KOPT-K1 (cell line): ENCODE measurements around the gene GAST.
A peak's percentile ranks its signal among the peaks of the same experiment; 100 is the strongest.
"Not testable (repeated sequence)": the region's sequence is repeated elsewhere in the genome, so short reads cannot be mapped to it uniquely, and the experiment has no call there.

Source experiments
- H3K27ac ChIP-seq: fragments of 200-600 bp; sonication (generic); 2 replicates; pipeline ENCODE4 v1.5.1; 2016; ENCODE audit warnings: antibody characterized with exemption, mild to moderate bottlenecking, low read depth, low read length; ENCODE audit not compliant: poor library complexity, severe bottlenecking
- H3K36me3 ChIP-seq: fragments of 200-600 bp; sonication (generic); 2 replicates; pipeline ENCODE4 v1.5.1; 2017; ENCODE audit warnings: antibody characterized with exemption, mild to moderate bottlenecking, low read length, moderate library complexity; ENCODE audit not compliant: insufficient read depth
- H3K9me3 ChIP-seq: fragments of 200-600 bp; sonication (generic); 2 replicates; pipeline ENCODE4 v1.5.1; 2017; ENCODE audit warnings: antibody characterized with exemption, low read length, mild to moderate bottlenecking; ENCODE audit not compliant: insufficient read depth, poor library complexity, severe bottlenecking

GAST gene

GRCh38 chr17:41691031-41691777, 20.9 kb upstream of the GAST start:
- H3K9me3 ChIP-seq: no peaks in the 10 kb centered on the region
- H3K27ac ChIP-seq: no peak overlapping the region
- H3K36me3 ChIP-seq: peaks cover 61% of the 10 kb centered on the region

GRCh38 chr17:41692722-41693521, 19.2 kb upstream of the GAST start:
- peaks cover 61% of the 10 kb centered on the region for H3K36me3 ChIP-seq
- H3K27ac ChIP-seq: no peak overlapping the region
- H3K9me3 ChIP-seq: no peaks in the 10 kb centered on the region

GRCh38 chr17:41695134-41695661, 16.9 kb upstream of the GAST start:
- Histone ChIP-seq H3K36me3 (peaks cover 52% of the 10 kb centered on the region), H3K27ac (no peak overlapping the region)

GRCh38 chr17:41695954-41696757, 16.0 kb upstream of the GAST start:
- Histone ChIP-seq H3K27ac (no peak overlapping the region), H3K9me3 (no peaks in the 10 kb centered on the region), H3K36me3 (peaks cover 42% of the 10 kb centered on the region)

More at GRCh38 chr17:41695134-41695661, 16.9 kb upstream of the GAST start:
- H3K9me3 ChIP-seq: no peaks in the 10 kb centered on the region

GRCh38 chr17:41697122-41697962, 14.8 kb upstream of the GAST start:
- Histone ChIP-seq H3K27ac (no peak overlapping the region), H3K36me3 (peaks cover 30% of the 10 kb centered on the region), H3K9me3 (no peaks in the 10 kb centered on the region)

- not testable (repeated sequence) for H3K36me3 ChIP-seq, H3K27ac ChIP-seq, H3K9me3 ChIP-seq
Observed at GRCh38 chr17:41700843-41701242, 11.3 kb upstream of the GAST start.

- H3K9me3 ChIP-seq: no peaks in the 10 kb centered on the region
- H3K36me3 ChIP-seq: no peaks in the 10 kb centered on the region
- no peak overlapping the region for H3K27ac ChIP-seq
Observed at GRCh38 chr17:41702712-41703111, 9.4 kb upstream of the GAST start.

- Histone ChIP-seq H3K36me3 (no peaks in the 10 kb centered on the region), H3K9me3 (no peaks in the 10 kb centered on the region), H3K27ac (no peak overlapping the region)
Observed at GRCh38 chr17:41705271-41705991, 6.7 kb upstream of the GAST start.

- H3K9me3 ChIP-seq: no peaks in the 10 kb centered on the region
- no peaks in the 10 kb centered on the region for H3K36me3 ChIP-seq
- H3K27ac ChIP-seq: no peak overlapping the region
Observed at GRCh38 chr17:41707803-41708669, 4.1 kb upstream of the GAST start.

- no peak overlapping the region for H3K27ac ChIP-seq
- no peaks in the 10 kb centered on the region for H3K36me3 ChIP-seq
Observed at GRCh38 chr17:41710472-41711090, 1.6 kb upstream of the GAST start.

GRCh38 chr17:41717408-41718286, 5.5 kb downstream of the GAST start:
- H3K9me3 ChIP-seq: no peaks in the 10 kb centered on the region

More at GRCh38 chr17:41710472-41711090, 1.6 kb upstream of the GAST start:
- H3K9me3 ChIP-seq: no peaks in the 10 kb centered on the region

GRCh38 chr17:41718287-41718645, 6.1 kb downstream of the GAST start:
- no peaks in the 10 kb centered on the region for H3K36me3 ChIP-seq
- no peaks in the 10 kb centered on the region for H3K9me3 ChIP-seq
- peak overlapping the region; percentile 61 for H3K27ac ChIP-seq

More at GRCh38 chr17:41717408-41718286, 5.5 kb downstream of the GAST start:
- Histone ChIP-seq H3K27ac (peak overlapping the region; percentile 61), H3K36me3 (no peaks in the 10 kb centered on the region)
